ENCODE results near the gene BTBD2.

GRCh38 chr19:2022289-2022688 is 6.8 kb upstream of the BTBD2 start:
- no peak for TF ChIP-seq CTCF (IDR thresholded peaks at IDR 0.05 in 4 of 5, conservative IDR thresholded peaks at IDR 0.05 in 1 of 5)
- TF ChIP-seq POLR2A (IDR thresholded peaks at IDR 0.05), result no peak
